GM10266 (cell line): Measurements from ENCODE around the gene TBC1D5.

Experiments used
- DNase-seq: peaks from one replicate; pipeline ENCODE4 v3.0.0; 2012; ENCODE audit errors: extremely low spot score
- TF ChIP-seq, protein P1 (sequence below): IDR thresholded peaks from 2 replicates; pipeline ENCODE4 v1.5.1; 2012; ENCODE audit warnings: mild to moderate bottlenecking, low read depth; ENCODE audit not compliant: control insufficient read depth, insufficient read depth; ENCODE audit errors: missing control alignments

Gene TBC1D5

DNA sequence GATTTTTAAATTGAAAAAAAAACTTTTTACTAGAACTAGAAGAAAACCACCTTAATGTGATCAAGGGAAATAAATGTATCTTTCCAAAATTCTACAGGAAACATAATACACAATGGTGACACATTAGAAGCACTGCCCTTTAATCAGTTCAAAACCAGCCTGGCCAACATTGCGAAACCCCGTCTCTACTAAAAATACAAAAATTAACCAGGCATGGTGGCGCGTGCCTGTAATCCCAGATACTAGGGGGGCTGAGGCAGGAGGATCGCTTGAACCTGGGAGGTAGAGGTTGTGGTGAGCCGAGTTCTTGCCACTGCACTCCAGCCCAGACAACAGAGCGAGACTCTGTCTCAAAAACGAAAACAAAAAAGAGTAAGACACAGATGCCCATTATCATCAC lies 134.5 kb downstream of the TBC1D5 start:
- TF ChIP-seq, protein P1, sequence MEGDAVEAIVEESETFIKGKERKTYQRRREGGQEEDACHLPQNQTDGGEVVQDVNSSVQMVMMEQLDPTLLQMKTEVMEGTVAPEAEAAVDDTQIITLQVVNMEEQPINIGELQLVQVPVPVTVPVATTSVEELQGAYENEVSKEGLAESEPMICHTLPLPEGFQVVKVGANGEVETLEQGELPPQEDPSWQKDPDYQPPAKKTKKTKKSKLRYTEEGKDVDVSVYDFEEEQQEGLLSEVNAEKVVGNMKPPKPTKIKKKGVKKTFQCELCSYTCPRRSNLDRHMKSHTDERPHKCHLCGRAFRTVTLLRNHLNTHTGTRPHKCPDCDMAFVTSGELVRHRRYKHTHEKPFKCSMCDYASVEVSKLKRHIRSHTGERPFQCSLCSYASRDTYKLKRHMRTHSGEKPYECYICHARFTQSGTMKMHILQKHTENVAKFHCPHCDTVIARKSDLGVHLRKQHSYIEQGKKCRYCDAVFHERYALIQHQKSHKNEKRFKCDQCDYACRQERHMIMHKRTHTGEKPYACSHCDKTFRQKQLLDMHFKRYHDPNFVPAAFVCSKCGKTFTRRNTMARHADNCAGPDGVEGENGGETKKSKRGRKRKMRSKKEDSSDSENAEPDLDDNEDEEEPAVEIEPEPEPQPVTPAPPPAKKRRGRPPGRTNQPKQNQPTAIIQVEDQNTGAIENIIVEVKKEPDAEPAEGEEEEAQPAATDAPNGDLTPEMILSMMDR, result no peak
- DNase-seq, result no peak

DNA sequence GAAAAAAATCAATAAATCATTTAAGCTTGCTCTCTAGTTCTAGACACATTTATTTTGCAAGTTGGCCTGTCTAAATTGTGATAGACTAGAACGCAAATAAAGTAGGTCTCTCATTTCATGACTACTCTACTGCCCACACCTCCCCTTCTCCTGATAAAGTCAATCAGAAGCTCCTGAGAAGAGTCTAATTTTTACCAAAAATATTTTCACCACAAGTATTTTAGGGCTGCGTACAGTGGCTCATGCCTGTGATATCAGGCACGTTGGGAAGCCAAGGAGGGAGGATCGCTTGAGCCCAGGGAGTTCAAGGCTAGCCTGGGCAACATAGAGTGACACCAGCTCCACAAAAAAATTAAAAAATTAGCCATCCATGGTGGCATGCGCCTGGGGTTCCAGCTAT lies 136.5 kb downstream of the TBC1D5 start:
- no peak for DNase-seq
- TF ChIP-seq, protein P1, result no peak

DNA sequence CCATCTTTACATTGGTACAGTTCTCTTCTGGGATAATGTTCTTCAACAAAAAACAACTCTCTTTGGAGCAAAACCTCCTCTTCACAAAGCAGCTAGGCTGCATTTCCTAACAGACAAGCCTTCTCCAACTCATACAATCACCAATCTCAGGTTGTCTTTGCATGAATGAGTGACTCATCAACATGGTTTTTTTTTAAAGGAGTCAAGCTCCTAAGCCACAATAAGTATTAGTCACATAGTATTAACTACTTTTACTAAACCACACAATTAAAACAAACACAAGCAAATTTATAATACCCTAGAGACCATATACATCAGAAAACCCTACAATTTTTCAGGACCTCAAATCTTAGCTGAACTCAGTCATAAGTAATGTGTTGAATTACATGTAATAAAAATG lies 137.4 kb downstream of the TBC1D5 start:
- no peak for DNase-seq
- TF ChIP-seq, protein P1, result no peak

DNA sequence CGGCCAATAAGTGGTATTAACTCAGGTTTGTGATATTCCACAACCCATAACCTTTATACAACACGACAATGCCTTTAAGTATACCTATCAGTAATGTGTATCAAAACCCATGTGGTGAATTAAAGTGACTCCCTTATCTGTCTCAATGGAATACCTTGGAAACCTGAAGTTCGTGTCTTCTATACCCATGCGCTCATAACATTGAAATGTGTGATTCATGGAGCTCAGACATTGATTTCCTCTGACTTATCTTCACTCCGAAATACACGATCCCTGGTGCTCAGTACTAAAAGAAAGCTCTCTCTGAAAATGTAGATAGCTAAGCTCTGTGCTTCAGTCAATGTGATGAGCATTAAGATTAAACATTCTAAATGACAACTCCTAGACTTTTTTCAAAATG lies 140.3 kb downstream of the TBC1D5 start:
- TF ChIP-seq, protein P1, result no peak

DNA sequence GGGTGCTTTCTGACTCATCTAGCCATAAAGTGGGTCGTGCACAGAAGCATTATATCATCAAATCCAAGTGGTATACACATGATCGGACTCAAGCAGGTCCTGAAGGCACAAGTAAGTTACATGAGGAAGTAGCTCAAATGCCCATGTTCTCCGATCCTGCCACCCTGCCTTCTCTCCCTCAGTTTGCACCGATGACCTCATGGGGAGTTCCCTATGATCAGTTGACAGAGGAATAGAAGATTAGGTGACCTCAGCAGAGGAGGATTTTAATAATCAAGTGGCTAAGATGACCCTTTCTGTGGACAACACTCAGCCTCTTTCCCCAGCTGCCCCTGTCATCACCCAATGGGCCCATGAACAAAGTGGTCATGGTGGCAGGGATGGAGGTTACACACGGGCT lies 149.5 kb downstream of the TBC1D5 start:
- TF ChIP-seq, protein P1, result no peak
- DNase-seq, result no peak

More for the DNA sequence above, 140.3 kb downstream of the TBC1D5 start:
- DNase-seq, result no peak

DNA sequence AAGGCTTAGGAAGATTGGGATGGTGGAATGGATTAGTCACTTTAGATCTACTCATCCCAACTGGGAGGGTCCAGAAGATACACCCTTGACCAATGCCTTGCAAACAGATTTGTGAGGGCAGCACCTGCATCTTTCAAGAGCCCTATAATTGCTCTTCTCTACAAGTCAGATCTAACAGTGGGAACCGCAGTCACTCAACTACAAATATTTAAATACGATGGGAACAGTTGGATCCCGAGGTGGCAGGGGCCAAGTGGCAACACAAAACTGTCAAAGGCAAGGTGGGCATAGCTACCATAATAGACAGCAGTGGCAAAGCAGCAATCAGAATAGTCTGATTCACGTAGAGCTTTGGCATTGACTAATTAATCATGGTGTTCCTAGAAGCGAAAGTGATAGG lies 152.0 kb downstream of the TBC1D5 start:
- DNase-seq, result no peak
- TF ChIP-seq, protein P1, result no peak

DNA sequence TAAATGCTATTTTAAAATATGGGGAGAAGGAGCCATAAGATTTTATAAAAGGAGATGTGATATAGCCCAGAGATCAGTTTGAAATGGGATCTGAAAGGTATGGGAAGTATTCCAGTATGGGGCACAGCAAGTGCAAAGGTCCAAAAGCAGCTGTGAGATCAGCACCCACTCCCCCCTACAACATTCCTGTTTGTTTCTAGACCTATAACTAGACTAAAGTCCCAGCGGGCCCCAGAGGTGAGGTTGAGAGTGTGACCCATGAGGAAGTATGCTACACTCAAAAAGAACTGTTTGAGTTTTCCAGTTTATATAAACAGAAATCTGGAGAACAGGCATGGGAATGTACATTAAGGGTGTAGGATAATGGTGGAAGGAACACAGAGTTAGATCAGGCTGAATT lies 152.5 kb downstream of the TBC1D5 start:
- TF ChIP-seq, protein P1, result no peak
- DNase-seq, result no peak
